Measurements from ENCODE around the gene SH3GL2. TPM values are rescaled to one million over a fixed set of nuclear protein-coding genes. Genes with fewer than 3 reads are reported as not detected.

The SH3GL2 gene
- total RNA-seq, 4 donors from 2014 or later, result 3.6 to 6.8 (median 4.7) TPM

GRCh38 chr9:17802249-17802857 lies 223.5 kb downstream of the SH3GL2 start:
- Histone ChIP-seq H3K4me3 (no peak overlapping the region), H3K27me3 (no peaks in the 10 kb centered on the region), H3K4me1 (no peaks in the 10 kb centered on the region), H3K27ac (no peak overlapping the region), H3K9me3 (no peaks in the 10 kb centered on the region), H3K36me3 (no peaks in the 10 kb centered on the region)
- WGBS, 2 donors (ENCODE audit: low coverage in 1 of 2), result 40 to 44% methylated on average over 3 of the region's 3 CpGs
- no peak for TF ChIP-seq POLR2AphosphoS5 (IDR thresholded peaks at IDR 0.05)
- TF ChIP-seq CTCF (IDR thresholded peaks at IDR 0.05), result peak; percentile 35 to 60 (median 55)
- no peak for TF ChIP-seq POLR2A (IDR thresholded peaks at IDR 0.05)
- no peak for TF ChIP-seq EP300 (IDR thresholded peaks at IDR 0.05)
- ATAC-seq, result no peak

- WGBS, 2 donors (ENCODE audit: low coverage in 1 of 2), result 60 to 67% methylated on average over 1 to 2 of the region's 2 CpGs
These were observed 228.9 kb downstream of the SH3GL2 start for GRCh38 chr9:17807613-17808282.

GRCh38 chr9:17810317-17810716 lies 231.5 kb downstream of the SH3GL2 start:
- WGBS, 2 donors (ENCODE audit: low coverage in 1 of 2), result 43 to 72% methylated on average over 1 to 4 of the region's 4 CpGs
- ATAC-seq, result no peak
- no peaks in the 10 kb centered on the region for H3K36me3 ChIP-seq
- peaks cover 0 to 25% (median 4%) of the 10 kb centered on the region in 3 donors for H3K4me1 ChIP-seq
- no peak overlapping the region for H3K27ac ChIP-seq
- no peaks in the 10 kb centered on the region for H3K9me3 ChIP-seq
- H3K27me3 ChIP-seq, result no peaks in the 10 kb centered on the region
- no peak for TF ChIP-seq CTCF (IDR thresholded peaks at IDR 0.05)
- no peak for TF ChIP-seq POLR2A (IDR thresholded peaks at IDR 0.05)
- TF ChIP-seq POLR2AphosphoS5 (IDR thresholded peaks at IDR 0.05), result no peak
- TF ChIP-seq EP300 (IDR thresholded peaks at IDR 0.05), result no peak
- H3K4me3 ChIP-seq, result no peak overlapping the region

More at GRCh38 chr9:17807613-17808282, 228.9 kb downstream of the SH3GL2 start:
- no peak overlapping the region for H3K4me3 ChIP-seq
- H3K9me3 ChIP-seq, result no peaks in the 10 kb centered on the region
- peaks cover 0 to 22% (median 4%) of the 10 kb centered on the region in 3 donors for H3K4me1 ChIP-seq
- no peak overlapping the region for H3K27ac ChIP-seq
- H3K36me3 ChIP-seq, result no peaks in the 10 kb centered on the region
- no peak for ATAC-seq
- H3K27me3 ChIP-seq, result no peaks in the 10 kb centered on the region
- TF ChIP-seq POLR2AphosphoS5 (IDR thresholded peaks at IDR 0.05), result no peak
- TF ChIP-seq CTCF (IDR thresholded peaks at IDR 0.05), result no peak
- no peak for TF ChIP-seq POLR2A (IDR thresholded peaks at IDR 0.05)
- TF ChIP-seq EP300 (IDR thresholded peaks at IDR 0.05), result no peak

GRCh38 chr9:17810728-17811571 lies 232.1 kb downstream of the SH3GL2 start:
- Histone ChIP-seq H3K4me3 (no peak overlapping the region), H3K4me1 (peaks cover 0 to 25% (median 4%) of the 10 kb centered on the region in 3 donors), H3K9me3 (no peaks in the 10 kb centered on the region), H3K27me3 (no peaks in the 10 kb centered on the region), H3K36me3 (no peaks in the 10 kb centered on the region), H3K27ac (peak overlapping the region in 3 of 4 donors; percentile 39 to 43 (median 39))
- no peak for ATAC-seq
- TF ChIP-seq CTCF (IDR thresholded peaks at IDR 0.05) (peak; percentile 86 to 95 (median 89)), POLR2A (IDR thresholded peaks at IDR 0.05) (no peak)
- WGBS, 2 donors (ENCODE audit: low coverage in 1 of 2), result 12 to 18% methylated on average over 13 of the region's 13 CpGs
